Caco-2 (cell line): Measurements from ENCODE around the gene GLIS1. TPM values are rescaled to one million over a fixed set of nuclear protein-coding genes. Genes with fewer than 3 reads are reported as not detected.

Experiments
- BruUV-seq: library from RNA; stranded (reverse); fragments of 400-500 nt; replicated peaks from 2 replicates; lab custom pipeline; 2021; lab: Mats Ljungman, UMichigan
- CTCF ChIA-PET: fragments of 300-600 bp; sonication (Branson Sonifier 250); formaldehyde crosslinking; loops from one replicate; lab custom pipeline; 2022; ENCODE audit warnings: antibody characterized with exemption; lab: Charles Lee
- POLR2A ChIA-PET: fragments of 300-600 bp; sonication (Branson Sonifier 250); formaldehyde crosslinking; loops from one replicate; lab custom pipeline; 2022; ENCODE audit warnings: antibody characterized with exemption; lab: Charles Lee
- DNase-seq, 2 experiments: peaks; one replicate each; pipeline versions ENCODE4 v3.0.0 to v3.0.0-alpha.2; 2020 to 2022
- H3K27me3 ChIP-seq: replicated peaks from 2 replicates; pipeline ENCODE4 v1.6.0; 2011; ENCODE audit warnings: low read length; ENCODE audit not compliant: control insufficient read depth, insufficient read depth
- H3K36me3 ChIP-seq: 2 replicates; pipeline ENCODE4 v1.5.1; 2011; ENCODE audit warnings: low read length; ENCODE audit not compliant: control insufficient read depth, insufficient read depth
- H3K4me1 ChIP-seq: fragments of 250-450 bp; sonication (Bioruptor Pico); 2 replicates; pipeline ENCODE4 v1.5.1; 2020; ENCODE audit warnings: mild to moderate bottlenecking
- H3K4me3 ChIP-seq: 2 replicates; pipeline ENCODE4 v1.5.1; 2011; ENCODE audit warnings: low read depth, mild to moderate bottlenecking, control low read depth, low read length
- H3K9me3 ChIP-seq: fragments of 250-450 bp; sonication (Bioruptor Pico); 2 replicates; pipeline ENCODE4 v1.5.1; 2020; ENCODE audit warnings: mild to moderate bottlenecking, moderate library complexity
- H3K27ac Mint-ChIP-seq: one replicate; pipeline ENCODE4 v1.8.0; 2022; ENCODE audit warnings: mixed read lengths; ENCODE audit not compliant: unreplicated experiment
- H3K27me3 Mint-ChIP-seq: one replicate; pipeline ENCODE4 v1.8.0; 2022; ENCODE audit warnings: mixed read lengths; ENCODE audit not compliant: insufficient read depth, unreplicated experiment
- H3K36me3 Mint-ChIP-seq: one replicate; pipeline ENCODE4 v1.8.0; 2022; ENCODE audit warnings: mild to moderate bottlenecking, mixed read lengths; ENCODE audit not compliant: insufficient read depth, unreplicated experiment
- H3K4me1 Mint-ChIP-seq: one replicate; pipeline ENCODE4 v1.8.0; 2022; ENCODE audit warnings: low read depth, mixed read lengths; ENCODE audit not compliant: unreplicated experiment
- H3K4me3 Mint-ChIP-seq: one replicate; pipeline ENCODE4 v1.8.0; 2022; ENCODE audit warnings: mild to moderate bottlenecking, moderate library complexity, mixed read lengths; ENCODE audit not compliant: unreplicated experiment
- H3K9me3 Mint-ChIP-seq: one replicate; pipeline ENCODE4 v1.8.0; 2022; ENCODE audit warnings: mixed read lengths; ENCODE audit not compliant: unreplicated experiment
- CTCF ChIP-seq, 2 experiments: fragments of 200-600 bp in 1 of 2; IDR thresholded peaks; 1 replicate in 1 of 2; 2 replicates in 1 of 2; pipeline versions ENCODE4 v1.5.1 to v1.8.0; 2011 to 2022; ENCODE audit warnings: antibody characterized with exemption in 1 of 2, control low read depth in 1 of 2, inconsistent platforms in 1 of 2, low read depth in 1 of 2, low read length in 1 of 2, mild to moderate bottlenecking in 1 of 2, moderate library complexity in 1 of 2; ENCODE audit not compliant: insufficient read depth in 1 of 2, severe bottlenecking in 1 of 2, unreplicated experiment in 1 of 2
- intact Hi-C: fragments of 100-400 bp; cut with micrococcal nuclease; formaldehyde crosslinking; loops from one replicate; pipeline ENCODE4 v1.10.0; 2022; ENCODE audit not compliant: unreplicated experiment
- total RNA-seq: library from RNA; stranded (reverse); gene quantifications from 2 replicates; pipeline ENCODE4 v1.2.3, GENCODE V29; 2022

The GLIS1 gene
- total RNA-seq, 1 experiment from 2014 or later: not detected

GRCh38 chr1:53734650-53735211 is 4.2 kb downstream of the GLIS1 start:
- no TSS peak for BruUV-seq
- no peak overlapping the region for H3K4me3 ChIP-seq
- Mint-ChIP-seq H3K27ac (no peak overlapping the region), H3K36me3 (no peaks in the 10 kb centered on the region), H3K4me3 (no peak overlapping the region), H3K9me3 (no peaks in the 10 kb centered on the region), H3K27me3 (peaks cover 15% of the 10 kb centered on the region), H3K4me1 (no peaks in the 10 kb centered on the region)
- H3K27me3 ChIP-seq: peaks cover 2% of the 10 kb centered on the region
- ChIA-PET CTCF (no interaction called here), POLR2A (no interaction called here)
- no peaks in the 10 kb centered on the region for H3K4me1 ChIP-seq
- DNase-seq: no peak
- no peaks in the 10 kb centered on the region for H3K9me3 ChIP-seq
- no peaks in the 10 kb centered on the region for H3K36me3 ChIP-seq
- intact Hi-C loops: no loop called here
- TF ChIP-seq CTCF (IDR thresholded peaks at IDR 0.05; ENCODE audit: insufficient read depth in 1 of 2, low read depth in 1 of 2, low read length in 1 of 2, severe bottlenecking in 1 of 2, unreplicated experiment in 1 of 2): no peak

- peaks cover 15% of the 10 kb centered on the region for H3K27me3 Mint-ChIP-seq
- intact Hi-C loops: no loop called here
- Histone ChIP-seq H3K36me3 (no peaks in the 10 kb centered on the region), H3K4me3 (no peak overlapping the region), H3K4me1 (no peaks in the 10 kb centered on the region), H3K9me3 (no peaks in the 10 kb centered on the region), H3K27me3 (peaks cover 2% of the 10 kb centered on the region)
- no peak for DNase-seq
- TF ChIP-seq CTCF (IDR thresholded peaks at IDR 0.05; ENCODE audit: insufficient read depth in 1 of 2, low read depth in 1 of 2, low read length in 1 of 2, severe bottlenecking in 1 of 2, unreplicated experiment in 1 of 2): no peak
- H3K4me3 Mint-ChIP-seq: no peak overlapping the region
- H3K9me3 Mint-ChIP-seq: no peaks in the 10 kb centered on the region
- BruUV-seq: no TSS peak
- H3K36me3 Mint-ChIP-seq: no peaks in the 10 kb centered on the region
- POLR2A ChIA-PET: no interaction called here
- no peak overlapping the region for H3K27ac Mint-ChIP-seq
- CTCF ChIA-PET: no interaction called here
- no peaks in the 10 kb centered on the region for H3K4me1 Mint-ChIP-seq
Measured at GRCh38 chr1:53733975-53734649, 4.9 kb downstream of the GLIS1 start.

GRCh38 chr1:53733447-53733931 is 5.5 kb downstream of the GLIS1 start:
- no peaks in the 10 kb centered on the region for H3K4me1 Mint-ChIP-seq
- TF ChIP-seq CTCF (IDR thresholded peaks at IDR 0.05; ENCODE audit: insufficient read depth in 1 of 2, low read depth in 1 of 2, low read length in 1 of 2, severe bottlenecking in 1 of 2, unreplicated experiment in 1 of 2): no peak
- no peak overlapping the region for H3K4me3 Mint-ChIP-seq
- no TSS peak for BruUV-seq
- Histone ChIP-seq H3K27me3 (peaks cover 2% of the 10 kb centered on the region), H3K36me3 (no peaks in the 10 kb centered on the region), H3K4me1 (no peaks in the 10 kb centered on the region), H3K4me3 (no peak overlapping the region), H3K9me3 (no peaks in the 10 kb centered on the region)
- H3K36me3 Mint-ChIP-seq: no peaks in the 10 kb centered on the region
- CTCF ChIA-PET: no interaction called here
- intact Hi-C loops: no loop called here
- H3K27me3 Mint-ChIP-seq: peaks cover 15% of the 10 kb centered on the region
- POLR2A ChIA-PET: no interaction called here
- H3K27ac Mint-ChIP-seq: no peak overlapping the region
- H3K9me3 Mint-ChIP-seq: no peaks in the 10 kb centered on the region
- DNase-seq: no peak
